Prostate gland (tissue), 2 donors: ENCODE data around the gene LURAP1L.

Experiments used
- POLR2AphosphoS5 ChIP-seq: sonication (generic); formaldehyde crosslinking; IDR thresholded peaks from one replicate; pipeline ENCODE4 v1.6.1; 2017; ENCODE audit warnings: antibody characterized with exemption
- TF ChIP-seq, protein P1 (sequence below), 4 experiments: fragments of 200-600 bp in 2 of 4; fragments of 450-650 bp in 2 of 4; sonication (generic) in 2 of 4; IDR thresholded peaks; 1 replicate in 3 of 4; 2 replicates in 1 of 4; pipeline ENCODE4 v1.5.1; 2016 to 2019; ENCODE audit warnings: antibody characterized with exemption in 4 of 4, mild to moderate bottlenecking in 2 of 4, moderate library complexity in 2 of 4

DNA sequence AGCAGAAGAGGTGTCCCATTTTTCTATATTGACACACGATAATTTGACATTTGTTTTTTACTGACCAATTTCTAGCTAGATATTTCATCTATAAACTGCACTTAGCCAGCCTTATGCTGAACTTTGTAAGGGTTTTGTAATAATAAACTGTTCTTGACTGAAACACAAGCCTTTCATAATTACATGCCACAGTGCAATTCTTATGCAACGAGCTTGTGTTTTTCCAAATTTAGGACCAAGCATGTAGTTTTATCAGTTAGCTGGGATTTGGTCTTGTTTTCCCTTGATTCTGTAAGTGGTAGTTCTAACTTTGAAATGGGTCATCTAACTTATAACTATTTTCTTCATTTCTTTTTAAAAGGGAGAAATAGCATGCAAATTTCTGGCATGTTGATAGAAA, 1.3 kb upstream of the LURAP1L start:
- TF ChIP-seq, protein P1, sequence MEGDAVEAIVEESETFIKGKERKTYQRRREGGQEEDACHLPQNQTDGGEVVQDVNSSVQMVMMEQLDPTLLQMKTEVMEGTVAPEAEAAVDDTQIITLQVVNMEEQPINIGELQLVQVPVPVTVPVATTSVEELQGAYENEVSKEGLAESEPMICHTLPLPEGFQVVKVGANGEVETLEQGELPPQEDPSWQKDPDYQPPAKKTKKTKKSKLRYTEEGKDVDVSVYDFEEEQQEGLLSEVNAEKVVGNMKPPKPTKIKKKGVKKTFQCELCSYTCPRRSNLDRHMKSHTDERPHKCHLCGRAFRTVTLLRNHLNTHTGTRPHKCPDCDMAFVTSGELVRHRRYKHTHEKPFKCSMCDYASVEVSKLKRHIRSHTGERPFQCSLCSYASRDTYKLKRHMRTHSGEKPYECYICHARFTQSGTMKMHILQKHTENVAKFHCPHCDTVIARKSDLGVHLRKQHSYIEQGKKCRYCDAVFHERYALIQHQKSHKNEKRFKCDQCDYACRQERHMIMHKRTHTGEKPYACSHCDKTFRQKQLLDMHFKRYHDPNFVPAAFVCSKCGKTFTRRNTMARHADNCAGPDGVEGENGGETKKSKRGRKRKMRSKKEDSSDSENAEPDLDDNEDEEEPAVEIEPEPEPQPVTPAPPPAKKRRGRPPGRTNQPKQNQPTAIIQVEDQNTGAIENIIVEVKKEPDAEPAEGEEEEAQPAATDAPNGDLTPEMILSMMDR (IDR thresholded peaks at IDR 0.05): no peak
- TF ChIP-seq POLR2AphosphoS5: no peak
